ENCODE measurements around the gene SCO2.

- TF ChIP-seq, protein P1, sequence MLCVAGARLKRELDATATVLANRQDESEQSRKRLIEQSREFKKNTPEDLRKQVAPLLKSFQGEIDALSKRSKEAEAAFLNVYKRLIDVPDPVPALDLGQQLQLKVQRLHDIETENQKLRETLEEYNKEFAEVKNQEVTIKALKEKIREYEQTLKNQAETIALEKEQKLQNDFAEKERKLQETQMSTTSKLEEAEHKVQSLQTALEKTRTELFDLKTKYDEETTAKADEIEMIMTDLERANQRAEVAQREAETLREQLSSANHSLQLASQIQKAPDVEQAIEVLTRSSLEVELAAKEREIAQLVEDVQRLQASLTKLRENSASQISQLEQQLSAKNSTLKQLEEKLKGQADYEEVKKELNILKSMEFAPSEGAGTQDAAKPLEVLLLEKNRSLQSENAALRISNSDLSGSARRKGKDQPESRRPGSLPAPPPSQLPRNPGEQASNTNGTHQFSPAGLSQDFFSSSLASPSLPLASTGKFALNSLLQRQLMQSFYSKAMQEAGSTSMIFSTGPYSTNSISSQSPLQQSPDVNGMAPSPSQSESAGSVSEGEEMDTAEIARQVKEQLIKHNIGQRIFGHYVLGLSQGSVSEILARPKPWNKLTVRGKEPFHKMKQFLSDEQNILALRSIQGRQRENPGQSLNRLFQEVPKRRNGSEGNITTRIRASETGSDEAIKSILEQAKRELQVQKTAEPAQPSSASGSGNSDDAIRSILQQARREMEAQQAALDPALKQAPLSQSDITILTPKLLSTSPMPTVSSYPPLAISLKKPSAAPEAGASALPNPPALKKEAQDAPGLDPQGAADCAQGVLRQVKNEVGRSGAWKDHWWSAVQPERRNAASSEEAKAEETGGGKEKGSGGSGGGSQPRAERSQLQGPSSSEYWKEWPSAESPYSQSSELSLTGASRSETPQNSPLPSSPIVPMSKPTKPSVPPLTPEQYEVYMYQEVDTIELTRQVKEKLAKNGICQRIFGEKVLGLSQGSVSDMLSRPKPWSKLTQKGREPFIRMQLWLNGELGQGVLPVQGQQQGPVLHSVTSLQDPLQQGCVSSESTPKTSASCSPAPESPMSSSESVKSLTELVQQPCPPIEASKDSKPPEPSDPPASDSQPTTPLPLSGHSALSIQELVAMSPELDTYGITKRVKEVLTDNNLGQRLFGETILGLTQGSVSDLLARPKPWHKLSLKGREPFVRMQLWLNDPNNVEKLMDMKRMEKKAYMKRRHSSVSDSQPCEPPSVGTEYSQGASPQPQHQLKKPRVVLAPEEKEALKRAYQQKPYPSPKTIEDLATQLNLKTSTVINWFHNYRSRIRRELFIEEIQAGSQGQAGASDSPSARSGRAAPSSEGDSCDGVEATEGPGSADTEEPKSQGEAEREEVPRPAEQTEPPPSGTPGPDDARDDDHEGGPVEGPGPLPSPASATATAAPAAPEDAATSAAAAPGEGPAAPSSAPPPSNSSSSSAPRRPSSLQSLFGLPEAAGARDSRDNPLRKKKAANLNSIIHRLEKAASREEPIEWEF (IDR thresholded peaks at IDR 0.05; ENCODE audit: insufficient replicate concordance, low read depth, low read length): no peak
- TF ChIP-seq, protein P2, sequence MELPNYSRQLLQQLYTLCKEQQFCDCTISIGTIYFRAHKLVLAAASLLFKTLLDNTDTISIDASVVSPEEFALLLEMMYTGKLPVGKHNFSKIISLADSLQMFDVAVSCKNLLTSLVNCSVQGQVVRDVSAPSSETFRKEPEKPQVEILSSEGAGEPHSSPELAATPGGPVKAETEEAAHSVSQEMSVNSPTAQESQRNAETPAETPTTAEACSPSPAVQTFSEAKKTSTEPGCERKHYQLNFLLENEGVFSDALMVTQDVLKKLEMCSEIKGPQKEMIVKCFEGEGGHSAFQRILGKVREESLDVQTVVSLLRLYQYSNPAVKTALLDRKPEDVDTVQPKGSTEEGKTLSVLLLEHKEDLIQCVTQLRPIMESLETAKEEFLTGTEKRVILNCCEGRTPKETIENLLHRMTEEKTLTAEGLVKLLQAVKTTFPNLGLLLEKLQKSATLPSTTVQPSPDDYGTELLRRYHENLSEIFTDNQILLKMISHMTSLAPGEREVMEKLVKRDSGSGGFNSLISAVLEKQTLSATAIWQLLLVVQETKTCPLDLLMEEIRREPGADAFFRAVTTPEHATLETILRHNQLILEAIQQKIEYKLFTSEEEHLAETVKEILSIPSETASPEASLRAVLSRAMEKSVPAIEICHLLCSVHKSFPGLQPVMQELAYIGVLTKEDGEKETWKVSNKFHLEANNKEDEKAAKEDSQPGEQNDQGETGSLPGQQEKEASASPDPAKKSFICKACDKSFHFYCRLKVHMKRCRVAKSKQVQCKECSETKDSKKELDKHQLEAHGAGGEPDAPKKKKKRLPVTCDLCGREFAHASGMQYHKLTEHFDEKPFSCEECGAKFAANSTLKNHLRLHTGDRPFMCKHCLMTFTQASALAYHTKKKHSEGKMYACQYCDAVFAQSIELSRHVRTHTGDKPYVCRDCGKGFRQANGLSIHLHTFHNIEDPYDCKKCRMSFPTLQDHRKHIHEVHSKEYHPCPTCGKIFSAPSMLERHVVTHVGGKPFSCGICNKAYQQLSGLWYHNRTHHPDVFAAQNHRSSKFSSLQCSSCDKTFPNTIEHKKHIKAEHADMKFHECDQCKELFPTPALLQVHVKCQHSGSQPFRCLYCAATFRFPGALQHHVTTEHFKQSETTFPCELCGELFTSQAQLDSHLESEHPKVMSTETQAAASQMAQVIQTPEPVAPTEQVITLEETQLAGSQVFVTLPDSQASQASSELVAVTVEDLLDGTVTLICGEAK (IDR thresholded peaks at IDR 0.05; ENCODE audit: borderline replicate concordance): no peak
- TF ChIP-seq POLR2AphosphoS5 (IDR thresholded peaks at IDR 0.05; ENCODE audit: low read length) (no peak), FOS (IDR thresholded peaks at IDR 0.05; ENCODE audit: borderline replicate concordance, extremely low read depth, insufficient read length) (no peak), NR2C2 (IDR thresholded peaks at IDR 0.05; ENCODE audit: borderline replicate concordance, control insufficient read depth, insufficient read length, low read depth) (no peak)
These were observed 25.0 kb upstream of the SCO2 start for GRCh38 chr22:50550395-50550794.

Data from GM12878 (cell line).